Epithelial cell of proximal tubule (primary cell): ENCODE data around the gene TFEB. TPM values are rescaled to one million over a fixed set of nuclear protein-coding genes. Genes with fewer than 3 reads are reported as not detected.
"Not testable (repeated sequence)": the region's sequence is repeated elsewhere in the genome, so short reads cannot be mapped to it uniquely, and the experiment has no call there.

Experiments
- DNase-seq: peaks from one replicate; pipeline ENCODE4 v3.0.0-alpha.2; 2011; ENCODE audit warnings: low read depth
- H3K4me3 ChIP-seq: 2 replicates; pipeline ENCODE4 v1.5.1; 2011; ENCODE audit warnings: low read depth, mild to moderate bottlenecking, low read length
- total RNA-seq: library from RNA; depleted of rRNA; stranded (reverse); fragments of >200 nt; gene quantifications from 2 replicates; pipeline ENCODE4 v1.2.3, GENCODE V29; 2015
- TF ChIP-seq, protein P1 (sequence below): conservative IDR thresholded peaks from 2 replicates; pipeline ENCODE4 v1.5.1; 2012; ENCODE audit warnings: low read depth, mild to moderate bottlenecking, low read length

Gene TFEB
- total RNA-seq, 1 donor from 2014 or later: 3.3 TPM

DNA sequence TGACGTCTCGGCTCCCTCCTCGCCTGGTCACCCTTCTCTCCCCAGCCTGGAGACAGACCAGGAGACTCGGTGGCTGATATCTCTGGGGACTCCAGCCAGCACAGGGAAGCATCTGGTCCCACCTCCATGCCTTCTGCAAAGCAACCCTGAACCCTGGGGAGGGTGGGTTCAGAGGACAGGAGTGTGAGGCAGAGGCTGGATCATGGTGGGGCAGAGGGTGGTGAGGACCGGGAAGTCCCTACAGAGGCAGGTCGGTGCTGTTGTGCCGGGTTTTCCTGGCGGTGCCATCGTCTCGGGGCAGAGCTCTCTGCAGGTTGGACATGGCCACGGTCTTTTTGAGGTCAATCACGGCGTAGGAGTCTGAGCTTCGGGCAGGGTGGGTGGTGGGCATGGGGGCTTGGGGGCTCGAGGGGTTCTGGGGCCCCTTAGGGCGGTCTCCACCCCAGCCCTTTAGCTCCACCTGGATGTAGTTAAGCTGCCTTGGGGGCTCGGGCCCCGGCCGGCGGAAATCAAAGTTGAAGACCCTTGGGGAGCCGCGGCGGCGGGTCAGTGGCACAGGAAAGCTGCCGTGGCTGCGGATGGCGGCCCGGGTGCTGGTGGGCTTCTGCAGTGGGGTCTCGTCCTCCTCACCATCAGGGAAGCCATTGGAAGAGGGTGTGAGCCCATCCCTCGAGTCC is 35.1 kb upstream of the TFEB start:
- no peak for DNase-seq
- TF ChIP-seq, protein P1, sequence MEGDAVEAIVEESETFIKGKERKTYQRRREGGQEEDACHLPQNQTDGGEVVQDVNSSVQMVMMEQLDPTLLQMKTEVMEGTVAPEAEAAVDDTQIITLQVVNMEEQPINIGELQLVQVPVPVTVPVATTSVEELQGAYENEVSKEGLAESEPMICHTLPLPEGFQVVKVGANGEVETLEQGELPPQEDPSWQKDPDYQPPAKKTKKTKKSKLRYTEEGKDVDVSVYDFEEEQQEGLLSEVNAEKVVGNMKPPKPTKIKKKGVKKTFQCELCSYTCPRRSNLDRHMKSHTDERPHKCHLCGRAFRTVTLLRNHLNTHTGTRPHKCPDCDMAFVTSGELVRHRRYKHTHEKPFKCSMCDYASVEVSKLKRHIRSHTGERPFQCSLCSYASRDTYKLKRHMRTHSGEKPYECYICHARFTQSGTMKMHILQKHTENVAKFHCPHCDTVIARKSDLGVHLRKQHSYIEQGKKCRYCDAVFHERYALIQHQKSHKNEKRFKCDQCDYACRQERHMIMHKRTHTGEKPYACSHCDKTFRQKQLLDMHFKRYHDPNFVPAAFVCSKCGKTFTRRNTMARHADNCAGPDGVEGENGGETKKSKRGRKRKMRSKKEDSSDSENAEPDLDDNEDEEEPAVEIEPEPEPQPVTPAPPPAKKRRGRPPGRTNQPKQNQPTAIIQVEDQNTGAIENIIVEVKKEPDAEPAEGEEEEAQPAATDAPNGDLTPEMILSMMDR: no peak
- H3K4me3 ChIP-seq: no peak overlapping the region

DNA sequence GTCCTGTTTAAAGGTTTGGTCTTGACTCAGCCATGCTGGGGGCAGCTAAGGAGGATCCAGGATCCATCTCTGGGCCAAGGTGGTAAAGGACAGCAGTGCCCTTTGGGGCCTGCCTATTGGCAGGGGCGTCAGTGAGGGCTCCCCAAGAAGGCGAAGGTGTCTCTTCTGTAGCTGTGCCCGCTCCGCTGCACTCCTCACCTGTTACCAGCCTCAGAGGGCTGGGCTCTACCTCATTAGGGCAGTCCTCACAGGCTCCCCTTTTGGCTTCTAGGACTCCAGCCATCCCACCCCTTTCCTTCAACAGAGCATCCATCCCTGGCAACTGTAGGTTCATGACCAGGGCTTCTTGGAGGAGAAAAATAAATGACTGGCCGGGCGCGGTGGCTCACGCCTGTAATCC is 34.0 kb upstream of the TFEB start:
- TF ChIP-seq, protein P1: no peak
- no peak for DNase-seq
- H3K4me3 ChIP-seq: no peak overlapping the region

DNA sequence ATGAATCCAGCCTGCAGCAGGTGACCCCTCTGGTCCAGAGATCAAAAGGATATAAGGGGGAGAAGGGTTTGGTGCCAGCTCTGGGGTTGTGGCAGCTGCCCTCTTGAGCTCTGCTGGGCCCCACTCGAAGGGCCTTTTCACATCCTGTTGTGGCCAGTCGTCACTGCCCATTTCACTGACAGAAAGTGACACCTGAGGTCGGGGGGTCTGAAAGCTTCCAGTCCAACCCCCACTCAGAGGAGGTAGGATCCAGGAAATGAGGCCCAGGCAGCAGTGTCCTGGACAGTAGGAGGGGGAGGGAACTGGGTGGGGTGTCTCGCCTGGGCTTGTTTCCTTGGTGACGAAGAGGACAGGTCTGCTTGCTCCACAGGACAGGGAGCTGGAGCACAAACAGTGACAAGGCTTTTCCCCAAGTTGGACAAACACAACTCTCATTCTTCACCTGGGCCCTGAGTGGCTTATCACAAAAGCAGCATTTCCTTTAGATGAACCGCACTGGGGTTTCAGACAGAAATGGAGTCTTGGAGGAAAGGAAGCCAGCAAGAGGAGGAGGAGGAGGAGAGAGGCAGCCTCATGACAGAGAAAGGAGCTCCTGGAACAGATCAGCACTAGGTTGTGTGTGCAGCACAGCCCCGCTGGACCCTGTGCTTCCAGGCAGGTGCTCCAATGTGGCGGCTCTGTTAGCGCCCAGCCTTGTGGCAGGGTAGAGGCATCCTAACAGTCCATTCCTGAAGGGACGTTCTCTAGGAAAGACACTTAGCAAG is 33.3 kb upstream of the TFEB start:
- no peak for DNase-seq
- no peak overlapping the region for H3K4me3 ChIP-seq
- TF ChIP-seq, protein P1: no peak

DNA sequence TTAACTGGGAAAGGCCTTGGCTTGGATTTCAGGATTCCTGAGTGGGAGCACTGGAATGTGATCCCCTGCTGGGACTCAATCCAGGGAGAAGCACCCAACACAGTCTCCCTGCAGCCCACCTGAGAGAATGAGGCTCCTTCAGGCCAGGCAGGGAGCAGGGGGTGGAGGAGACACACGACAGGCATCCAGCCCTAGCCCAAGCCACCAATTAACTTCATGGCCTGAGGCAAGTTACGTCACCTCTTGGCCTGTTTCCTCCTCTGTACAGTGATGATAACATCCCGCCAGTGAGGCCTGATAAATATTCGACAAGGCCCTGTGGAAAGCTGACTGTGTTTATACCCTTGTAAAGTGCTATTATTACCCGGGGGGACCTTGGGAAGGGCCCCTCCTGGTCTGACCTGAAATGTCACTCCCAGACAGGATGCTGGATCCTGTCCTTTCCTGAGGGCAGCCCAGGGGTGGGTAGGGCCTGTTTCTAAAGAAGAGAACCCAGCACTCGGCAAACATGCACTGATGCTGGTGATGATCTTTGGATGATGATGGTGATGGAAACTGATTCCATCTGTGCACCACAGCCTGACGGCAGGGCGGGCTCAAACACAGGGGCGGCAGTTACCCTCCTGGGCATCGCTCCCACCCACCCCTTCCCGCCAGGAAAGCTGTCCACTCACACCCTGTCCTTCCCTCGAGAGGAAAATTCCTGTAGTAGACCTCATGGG is 31.9 kb upstream of the TFEB start:
- H3K4me3 ChIP-seq: no peak overlapping the region
- TF ChIP-seq, protein P1: no peak
- no peak for DNase-seq

DNA sequence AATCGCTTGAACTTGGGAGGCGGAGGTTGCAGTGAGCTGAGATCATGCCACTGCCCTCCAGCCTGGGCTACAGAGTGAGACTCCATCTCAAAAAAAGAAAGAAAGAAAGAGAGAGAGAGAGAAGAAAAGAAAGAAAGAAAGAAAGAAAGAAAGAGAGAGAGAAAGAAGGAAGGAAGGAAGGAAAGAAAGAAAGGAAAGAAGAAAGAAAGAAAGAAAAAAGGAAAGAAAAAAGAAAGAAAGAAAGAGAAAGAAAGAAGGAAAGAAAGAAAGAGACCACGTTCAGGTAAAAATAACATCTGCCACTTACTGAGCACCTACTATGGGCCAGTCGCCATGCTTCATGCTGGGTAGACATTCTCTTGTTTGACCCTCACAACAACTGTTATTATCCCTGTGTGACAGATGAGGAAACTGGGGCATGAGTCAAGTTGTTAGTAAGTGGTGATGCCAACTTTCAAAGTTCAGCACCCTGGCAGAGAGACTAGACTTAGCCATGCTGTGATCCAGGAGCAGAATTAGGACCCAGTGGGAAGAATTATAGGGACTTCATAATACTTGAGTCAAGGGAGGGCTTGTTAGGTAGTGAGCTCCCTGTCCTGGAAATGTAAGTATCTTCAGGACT is 30.7 kb upstream of the TFEB start:
- not testable (repeated sequence) for DNase-seq, H3K4me3 ChIP-seq

DNA sequence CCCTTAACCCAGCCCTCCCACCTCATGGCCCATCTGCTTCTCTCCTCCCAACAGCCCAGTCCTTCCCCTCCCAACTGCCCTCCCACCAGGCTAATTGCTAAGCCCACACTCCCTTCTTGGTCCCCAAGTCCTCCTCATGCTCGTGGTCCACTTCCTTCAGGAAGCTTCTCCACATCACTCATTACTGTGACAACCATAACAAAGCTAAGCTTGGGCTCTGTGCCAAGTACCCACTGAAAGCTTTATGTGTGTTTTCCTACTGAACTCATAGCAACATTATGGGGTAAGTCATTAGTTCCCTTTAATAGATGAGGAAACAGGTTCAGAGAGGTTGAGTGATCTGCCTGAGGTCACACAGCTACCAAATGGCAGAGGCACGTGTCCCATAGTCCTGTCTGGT is 28.1 kb upstream of the TFEB start:
- H3K4me3 ChIP-seq: no peak overlapping the region
- TF ChIP-seq, protein P1: no peak
- DNase-seq: no peak
